ENCODE results near the gene SLC35G3.

GRCh38 chr17:35192708-35193107 lies 1.5 kb downstream of the SLC35G3 start:
- TF ChIP-seq, protein P1, sequence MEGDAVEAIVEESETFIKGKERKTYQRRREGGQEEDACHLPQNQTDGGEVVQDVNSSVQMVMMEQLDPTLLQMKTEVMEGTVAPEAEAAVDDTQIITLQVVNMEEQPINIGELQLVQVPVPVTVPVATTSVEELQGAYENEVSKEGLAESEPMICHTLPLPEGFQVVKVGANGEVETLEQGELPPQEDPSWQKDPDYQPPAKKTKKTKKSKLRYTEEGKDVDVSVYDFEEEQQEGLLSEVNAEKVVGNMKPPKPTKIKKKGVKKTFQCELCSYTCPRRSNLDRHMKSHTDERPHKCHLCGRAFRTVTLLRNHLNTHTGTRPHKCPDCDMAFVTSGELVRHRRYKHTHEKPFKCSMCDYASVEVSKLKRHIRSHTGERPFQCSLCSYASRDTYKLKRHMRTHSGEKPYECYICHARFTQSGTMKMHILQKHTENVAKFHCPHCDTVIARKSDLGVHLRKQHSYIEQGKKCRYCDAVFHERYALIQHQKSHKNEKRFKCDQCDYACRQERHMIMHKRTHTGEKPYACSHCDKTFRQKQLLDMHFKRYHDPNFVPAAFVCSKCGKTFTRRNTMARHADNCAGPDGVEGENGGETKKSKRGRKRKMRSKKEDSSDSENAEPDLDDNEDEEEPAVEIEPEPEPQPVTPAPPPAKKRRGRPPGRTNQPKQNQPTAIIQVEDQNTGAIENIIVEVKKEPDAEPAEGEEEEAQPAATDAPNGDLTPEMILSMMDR (IDR thresholded peaks at IDR 0.05) = no peak
- TF ChIP-seq POLR2A (IDR thresholded peaks at IDR 0.05) = no peak

Measured in Peyer's patch (tissue), 4 donors.